NCI-H1694 treated with DMSO at 0.1 percent for 48 hours (cell line): ENCODE measurements around the gene ZFP36L2.

Source experiments
- DNase-seq: peaks from one replicate; lab custom pipeline; 2025; lab: John Stamatoyannopoulos, UW

ZFP36L2 gene

GRCh38 chr2:43186321-43186678, 40.1 kb downstream of the ZFP36L2 start:
- DNase-seq = no peak

GRCh38 chr2:43185146-43185545, 41.3 kb downstream of the ZFP36L2 start:
- no peak for DNase-seq

- no peak for DNase-seq
Measured at GRCh38 chr2:43184339-43184895, 42.0 kb downstream of the ZFP36L2 start.

GRCh38 chr2:43183743-43184142, 42.7 kb downstream of the ZFP36L2 start:
- DNase-seq = no peak

- no peak for DNase-seq
Measured at GRCh38 chr2:43180897-43181296, 45.5 kb downstream of the ZFP36L2 start.

- DNase-seq = no peak
Measured at GRCh38 chr2:43179942-43180341, 46.5 kb downstream of the ZFP36L2 start.

DNA sequence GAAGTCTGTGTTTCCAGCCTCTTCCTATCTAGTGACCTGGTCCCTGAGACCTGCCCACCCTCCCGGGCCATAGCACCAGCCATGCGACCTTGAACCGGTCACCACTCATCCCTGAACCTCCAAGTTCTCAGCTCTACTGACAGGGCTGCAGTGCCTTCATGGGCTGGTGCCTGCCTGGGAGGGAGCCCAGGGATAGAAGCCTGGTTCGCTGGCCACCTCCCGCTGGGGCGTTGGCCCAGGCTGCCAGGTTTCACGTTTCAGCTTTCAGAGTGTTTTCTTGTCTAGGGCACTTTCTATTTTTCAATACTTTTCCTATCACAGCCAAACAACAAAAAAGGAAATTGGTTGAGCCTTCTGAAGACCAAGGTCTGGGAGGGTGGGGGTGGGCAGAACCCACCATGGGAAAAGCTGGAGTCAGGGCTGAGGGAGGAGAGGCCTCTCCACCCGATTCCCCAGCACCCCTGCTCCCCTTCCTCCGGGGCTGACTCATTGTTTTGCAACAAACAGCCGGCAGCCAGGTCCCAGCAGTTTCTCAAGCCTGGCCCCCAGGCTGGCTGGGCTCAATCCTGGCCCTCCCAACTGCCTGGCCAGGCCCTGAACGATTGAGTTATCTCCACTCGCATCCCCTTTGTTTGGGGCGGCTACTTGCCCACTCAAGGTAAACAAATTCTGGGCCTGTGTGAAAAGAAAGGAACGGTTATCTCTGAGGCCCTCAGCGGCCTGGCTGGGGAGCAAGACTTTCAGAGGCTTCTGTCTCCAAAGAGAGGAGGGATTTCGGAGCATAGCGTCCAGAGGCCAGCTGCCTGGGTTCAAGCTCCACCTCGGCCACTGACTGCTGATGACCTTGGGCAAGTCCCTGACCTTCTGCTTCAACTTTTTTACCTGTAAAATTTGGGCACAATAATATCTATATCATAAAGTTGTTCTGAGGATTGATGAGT, 47.5 kb downstream of the ZFP36L2 start:
- DNase-seq = peak; percentile 27

DNA sequence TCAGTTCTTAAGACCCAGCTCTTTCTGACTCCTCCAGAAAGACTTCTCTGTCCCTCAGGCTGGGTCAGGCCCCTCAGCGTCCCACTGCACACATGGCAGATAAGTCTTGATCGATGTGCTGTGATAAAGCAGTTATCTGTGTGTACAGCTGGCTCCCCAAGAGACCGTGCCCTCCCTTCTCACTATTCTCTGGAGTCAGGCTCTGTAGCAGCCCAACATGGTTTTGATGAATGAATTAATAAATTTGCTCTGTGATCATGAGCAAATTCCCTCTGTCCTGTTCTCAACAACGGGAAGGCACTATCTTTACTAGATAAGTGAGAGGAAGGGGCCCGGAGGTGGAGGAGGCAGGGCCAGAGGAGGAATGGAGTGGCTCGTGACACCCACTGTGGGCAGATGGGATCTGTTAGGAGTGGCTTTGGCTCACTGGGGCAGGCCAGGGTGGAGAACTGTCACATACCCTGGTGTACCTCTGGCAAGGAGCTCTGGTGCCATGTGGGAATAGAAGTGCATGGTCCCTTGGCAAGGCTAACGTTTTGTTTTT, 48.3 kb downstream of the ZFP36L2 start:
- no peak for DNase-seq

DNA sequence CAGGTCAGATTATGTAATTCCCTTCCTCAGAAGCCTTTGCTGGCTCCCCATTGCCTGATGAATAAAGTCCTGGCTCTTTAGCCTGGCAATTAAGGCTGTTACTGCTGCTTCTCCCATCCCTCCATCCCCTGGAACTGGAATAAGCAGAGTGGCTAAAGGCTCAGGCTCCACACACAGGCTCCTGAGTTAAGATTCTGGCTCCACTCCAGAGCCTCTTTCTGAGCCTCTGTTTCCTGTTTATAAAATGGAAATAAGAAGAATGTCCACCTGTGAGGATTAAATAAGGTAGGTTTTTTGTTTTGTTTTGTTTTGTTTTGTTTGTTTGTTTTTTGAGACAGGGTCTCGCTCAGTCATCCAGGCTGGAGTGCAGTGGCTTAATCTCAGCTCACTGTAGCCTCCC, 50.0 kb downstream of the ZFP36L2 start:
- no peak for DNase-seq

DNA sequence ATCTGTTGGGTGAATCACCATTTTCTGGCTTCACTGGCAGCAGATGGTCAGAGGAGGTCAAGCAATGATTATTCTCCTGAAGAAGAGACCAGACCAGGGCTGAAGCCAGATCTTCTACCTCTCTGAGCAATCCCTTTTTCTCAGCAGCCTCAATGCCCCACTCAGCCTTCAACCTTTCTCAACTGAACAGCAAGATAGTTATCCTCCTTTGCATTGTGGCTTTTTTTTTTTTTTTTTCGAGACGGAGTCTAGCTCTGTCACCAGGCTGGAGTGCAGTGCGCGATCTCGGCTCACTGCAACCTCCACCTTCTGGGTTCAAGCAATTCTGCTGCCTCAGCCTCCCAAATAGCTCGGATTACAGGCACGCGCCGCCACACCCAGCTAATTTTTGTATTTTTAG, 50.5 kb downstream of the ZFP36L2 start:
- no peak for DNase-seq

- no peak for DNase-seq
Measured at GRCh38 chr2:43175020-43175441, 51.4 kb downstream of the ZFP36L2 start.

- no peak for DNase-seq
Measured at GRCh38 chr2:43174368-43174916, 52.0 kb downstream of the ZFP36L2 start.
